AG09319 (cell line): Measurements from ENCODE around the gene ERCC1.

Experiments used
- DNase-seq: peaks from one replicate; pipeline ENCODE4 v3.0.0-alpha.2; 2010; ENCODE audit warnings: low read depth; ENCODE audit errors: extremely low read depth
- CTCF ChIP-seq: IDR thresholded peaks from 2 replicates; pipeline ENCODE4 v1.5.1; 2011; ENCODE audit warnings: low read depth, mild to moderate bottlenecking, inconsistent platforms, low read length, moderate library complexity

The ERCC1 gene

GRCh38 chr19:45391346-45391745 is 32.4 kb downstream of the ERCC1 start:
- TF ChIP-seq CTCF: no peak
- DNase-seq: no peak

- DNase-seq: no peak
- TF ChIP-seq CTCF: no peak
Measured at GRCh38 chr19:45385392-45386221, 38.1 kb downstream of the ERCC1 start.

GRCh38 chr19:45382426-45382825 is 41.3 kb downstream of the ERCC1 start:
- no peak for DNase-seq
- TF ChIP-seq CTCF: no peak

- TF ChIP-seq CTCF: no peak
- DNase-seq: no peak
Measured at GRCh38 chr19:45380107-45380506, 43.6 kb downstream of the ERCC1 start.

GRCh38 chr19:45376045-45376724 is 47.5 kb downstream of the ERCC1 start:
- TF ChIP-seq CTCF: no peak
- DNase-seq: peak; percentile 82

- TF ChIP-seq CTCF: no peak
- peak; percentile 99 for DNase-seq
Measured at GRCh38 chr19:45370410-45371204, 53.1 kb downstream of the ERCC1 start, which contains the start of gene ERCC2. ERCC2 (minus strand) TSS chr19:45370573; CDS start chr19:45370540, 33 bp downstream.
